OCI-LY1 (cell line): ENCODE data around the gene VCX2.
"Not testable (repeated sequence)": the region's sequence is repeated elsewhere in the genome, so short reads cannot be mapped to it uniquely, and the experiment has no call there.

Experiments used
- H2AFZ ChIP-seq: fragments of 200-600 bp; sonication (generic), shearing (Covaris generic); 2 replicates; pipeline ENCODE4 v1.6.0; 2014; ENCODE audit warnings: antibody characterized with exemption, mild to moderate bottlenecking, low read length
- H3F3A ChIP-seq: fragments of 200-600 bp; sonication (generic), shearing (Covaris generic); 2 replicates; pipeline ENCODE4 v1.6.0; 2014; ENCODE audit warnings: mild to moderate bottlenecking, antibody characterized with exemption, low read length, moderate library complexity; ENCODE audit not compliant: insufficient read depth
- H3K27ac ChIP-seq: fragments of 200-600 bp; sonication (generic); 2 replicates; pipeline ENCODE4 v1.5.1; 2014; ENCODE audit warnings: low read length, mixed run types, mild to moderate bottlenecking, low read depth; ENCODE audit not compliant: poor library complexity, severe bottlenecking
- H3K27me3 ChIP-seq: fragments of 200-600 bp; sonication (generic); 2 replicates; pipeline ENCODE4 v1.6.0; 2014; ENCODE audit warnings: antibody characterized with exemption, mild to moderate bottlenecking, low read length, moderate library complexity; ENCODE audit not compliant: insufficient read depth
- H3K36me3 ChIP-seq: fragments of 200-600 bp; sonication (generic); 2 replicates; pipeline ENCODE4 v1.6.1; 2014; ENCODE audit warnings: mild to moderate bottlenecking, antibody characterized with exemption, low read length, moderate library complexity, mixed read lengths; ENCODE audit not compliant: insufficient read depth
- H3K4me1 ChIP-seq: fragments of 200-600 bp; sonication (generic); 2 replicates; pipeline ENCODE4 v1.5.1; 2014; ENCODE audit warnings: mild to moderate bottlenecking, low read length, moderate library complexity; ENCODE audit not compliant: insufficient read depth, severe bottlenecking
- H3K4me2 ChIP-seq: fragments of 200-600 bp; sonication (generic), shearing (Covaris generic); 2 replicates; pipeline ENCODE4 v1.6.1; 2014; ENCODE audit warnings: low read length
- H3K4me3 ChIP-seq: fragments of 200-600 bp; sonication (generic); 2 replicates; pipeline ENCODE4 v1.5.1; 2014; ENCODE audit warnings: low read length, low read depth, mild to moderate bottlenecking, mixed read lengths; ENCODE audit not compliant: poor library complexity, severe bottlenecking
- H3K79me2 ChIP-seq: fragments of 200-600 bp; shearing (Covaris generic); 2 replicates; pipeline ENCODE4 v1.6.1; 2016; ENCODE audit warnings: mixed run types, low read length, mixed read lengths; ENCODE audit not compliant: insufficient read depth
- H3K9ac ChIP-seq: fragments of 200-600 bp; sonication (generic), shearing (Covaris generic); 2 replicates; pipeline ENCODE4 v1.6.1; 2014; ENCODE audit warnings: mild to moderate bottlenecking, low read length, mixed read lengths
- H3K9me2 ChIP-seq: fragments of 200-600 bp; sonication (generic), shearing (Covaris generic); 2 replicates; pipeline ENCODE4 v1.6.1; 2014; ENCODE audit warnings: low read depth, mild to moderate bottlenecking, low read length, mixed read lengths
- H3K9me3 ChIP-seq: fragments of 200-600 bp; shearing (Covaris generic); 2 replicates; pipeline ENCODE4 v1.6.1; 2014; ENCODE audit warnings: low read length, mixed read lengths
- H4K20me1 ChIP-seq: fragments of 200-600 bp; sonication (generic), shearing (Covaris generic); 2 replicates; pipeline ENCODE4 v1.6.0; 2016; ENCODE audit warnings: mild to moderate bottlenecking, low read length; ENCODE audit not compliant: insufficient read depth
- EZH2 ChIP-seq: fragments of 200-600 bp; sonication (generic), shearing (Covaris generic); IDR thresholded peaks from 2 replicates; pipeline ENCODE4 v1.8.0; 2017; ENCODE audit warnings: borderline replicate concordance, mixed run types, mild to moderate bottlenecking, antibody characterized with exemption, low read length, moderate library complexity, mixed read lengths
- TF ChIP-seq, protein P1 (sequence below): fragments of 200-600 bp; sonication (generic), shearing (Covaris generic); IDR thresholded peaks from 2 replicates; pipeline ENCODE4 v1.5.1; 2017; ENCODE audit warnings: mild to moderate bottlenecking, antibody characterized with exemption, low read length, moderate library complexity, mixed read lengths

Gene VCX2

GRCh38 chrX:8179656-8180055 lies 8.6 kb upstream of the VCX2 start:
- Histone ChIP-seq H3K4me2 (no peak overlapping the region), H3F3A (no peaks in the 10 kb centered on the region), H3K9me3 (no peaks in the 10 kb centered on the region), H4K20me1 (no peaks in the 10 kb centered on the region), H3K4me3 (no peak overlapping the region), H3K9me2 (no peaks in the 10 kb centered on the region), H3K27ac (no peak overlapping the region), H2AFZ (no peak overlapping the region), H3K4me1 (no peaks in the 10 kb centered on the region), H3K79me2 (no peaks in the 10 kb centered on the region), H3K27me3 (no peaks in the 10 kb centered on the region), H3K36me3 (no peaks in the 10 kb centered on the region), H3K9ac (no peak overlapping the region)
- TF ChIP-seq EZH2: no peak
- TF ChIP-seq, protein P1, sequence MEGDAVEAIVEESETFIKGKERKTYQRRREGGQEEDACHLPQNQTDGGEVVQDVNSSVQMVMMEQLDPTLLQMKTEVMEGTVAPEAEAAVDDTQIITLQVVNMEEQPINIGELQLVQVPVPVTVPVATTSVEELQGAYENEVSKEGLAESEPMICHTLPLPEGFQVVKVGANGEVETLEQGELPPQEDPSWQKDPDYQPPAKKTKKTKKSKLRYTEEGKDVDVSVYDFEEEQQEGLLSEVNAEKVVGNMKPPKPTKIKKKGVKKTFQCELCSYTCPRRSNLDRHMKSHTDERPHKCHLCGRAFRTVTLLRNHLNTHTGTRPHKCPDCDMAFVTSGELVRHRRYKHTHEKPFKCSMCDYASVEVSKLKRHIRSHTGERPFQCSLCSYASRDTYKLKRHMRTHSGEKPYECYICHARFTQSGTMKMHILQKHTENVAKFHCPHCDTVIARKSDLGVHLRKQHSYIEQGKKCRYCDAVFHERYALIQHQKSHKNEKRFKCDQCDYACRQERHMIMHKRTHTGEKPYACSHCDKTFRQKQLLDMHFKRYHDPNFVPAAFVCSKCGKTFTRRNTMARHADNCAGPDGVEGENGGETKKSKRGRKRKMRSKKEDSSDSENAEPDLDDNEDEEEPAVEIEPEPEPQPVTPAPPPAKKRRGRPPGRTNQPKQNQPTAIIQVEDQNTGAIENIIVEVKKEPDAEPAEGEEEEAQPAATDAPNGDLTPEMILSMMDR: no peak

- not testable (repeated sequence) for H3K27ac ChIP-seq, H3K36me3 ChIP-seq, H4K20me1 ChIP-seq, H3K9me2 ChIP-seq, H3K4me2 ChIP-seq, H2AFZ ChIP-seq, H3F3A ChIP-seq, H3K9me3 ChIP-seq, H3K27me3 ChIP-seq, H3K9ac ChIP-seq, H3K4me3 ChIP-seq, H3K4me1 ChIP-seq, H3K79me2 ChIP-seq
Measured at GRCh38 chrX:8154011-8154410, 17.1 kb downstream of the VCX2 start.

GRCh38 chrX:8147226-8147625 lies 23.8 kb downstream of the VCX2 start:
- H3K36me3 ChIP-seq: no peaks in the 10 kb centered on the region
- TF ChIP-seq EZH2: no peak
- TF ChIP-seq, protein P1: no peak
- no peaks in the 10 kb centered on the region for H3K4me1 ChIP-seq
- H3K27me3 ChIP-seq: no peaks in the 10 kb centered on the region
- H2AFZ ChIP-seq: no peak overlapping the region
- no peak overlapping the region for H3K4me3 ChIP-seq
- H3K79me2 ChIP-seq: no peaks in the 10 kb centered on the region
- no peak overlapping the region for H3K4me2 ChIP-seq
- H3K9me3 ChIP-seq: no peaks in the 10 kb centered on the region
- no peak overlapping the region for H3K9ac ChIP-seq
- H3F3A ChIP-seq: no peaks in the 10 kb centered on the region
- no peaks in the 10 kb centered on the region for H4K20me1 ChIP-seq
- H3K9me2 ChIP-seq: no peaks in the 10 kb centered on the region
- H3K27ac ChIP-seq: no peak overlapping the region

- H3K4me2 ChIP-seq: no peak overlapping the region
- no peak overlapping the region for H3K27ac ChIP-seq
- no peak overlapping the region for H3K4me3 ChIP-seq
- no peak overlapping the region for H2AFZ ChIP-seq
- no peaks in the 10 kb centered on the region for H3K27me3 ChIP-seq
- no peaks in the 10 kb centered on the region for H3K9me3 ChIP-seq
- H3K9me2 ChIP-seq: no peaks in the 10 kb centered on the region
- no peaks in the 10 kb centered on the region for H3F3A ChIP-seq
- no peak for TF ChIP-seq EZH2
- TF ChIP-seq, protein P1: no peak
- H3K4me1 ChIP-seq: no peaks in the 10 kb centered on the region
- no peaks in the 10 kb centered on the region for H3K36me3 ChIP-seq
- H3K79me2 ChIP-seq: no peaks in the 10 kb centered on the region
- H3K9ac ChIP-seq: no peak overlapping the region
- no peaks in the 10 kb centered on the region for H4K20me1 ChIP-seq
Measured at GRCh38 chrX:8144925-8145324, 26.1 kb downstream of the VCX2 start.
